DMS53 treated with DMSO at 0.1 percent for 48 hours (cell line): ENCODE results near the gene ARHGAP10.
A peak's percentile ranks its signal among the peaks of the same experiment; 100 is the strongest.
"Not testable (repeated sequence)": the region's sequence is repeated elsewhere in the genome, so short reads cannot be mapped to it uniquely, and the experiment has no call there.

ENCODE experiments used
- DNase-seq: peaks from one replicate; lab custom pipeline; 2025; ENCODE audit not compliant: unreplicated experiment; lab: John Stamatoyannopoulos, UW

The ARHGAP10 gene

GRCh38 chr4:147891476-147892115 is 159.7 kb downstream of the ARHGAP10 start:
- no peak for DNase-seq

DNA sequence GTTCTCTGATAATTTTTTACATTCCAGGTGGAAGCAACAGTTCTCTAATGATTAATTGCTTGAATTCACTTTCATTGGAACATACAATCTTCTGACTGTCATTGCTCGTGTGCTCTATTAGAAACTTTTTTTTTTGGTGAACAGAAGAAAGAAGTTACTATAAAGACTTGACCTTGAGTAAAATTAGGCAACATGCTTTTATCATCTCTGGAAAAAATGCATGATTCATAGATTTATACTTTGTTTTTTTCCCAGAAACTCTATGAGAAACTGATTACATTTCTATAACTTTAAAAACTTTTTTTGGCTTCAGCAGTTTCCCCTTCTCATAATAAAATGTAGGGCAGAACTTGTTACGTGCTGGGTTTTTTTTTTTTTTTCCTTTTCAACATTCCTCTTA is 167.6 kb downstream of the ARHGAP10 start:
- no peak for DNase-seq

GRCh38 chr4:147901388-147901787 is 169.5 kb downstream of the ARHGAP10 start:
- DNase-seq: no peak

DNA sequence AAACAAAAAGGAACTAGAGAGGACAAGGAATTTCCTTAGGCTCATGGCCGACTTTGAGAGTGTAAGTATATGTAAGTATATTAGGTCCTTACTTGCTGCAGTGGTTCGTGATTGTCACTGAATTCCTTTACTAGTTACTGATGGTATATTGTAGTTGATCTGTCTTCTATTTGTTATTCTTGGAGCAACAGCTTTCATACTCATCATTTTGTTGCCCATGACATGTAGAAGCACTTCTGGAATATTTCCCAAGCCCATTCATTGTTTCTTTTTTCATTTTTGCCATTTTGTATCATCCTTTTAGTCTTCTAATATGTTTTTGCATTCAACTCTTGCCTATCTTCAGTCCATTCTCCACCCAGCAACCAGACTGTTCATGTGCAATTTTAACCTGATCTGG is 170.0 kb downstream of the ARHGAP10 start:
- no peak for DNase-seq

GRCh38 chr4:147909225-147909624 is 177.3 kb downstream of the ARHGAP10 start:
- DNase-seq: no peak

- no peak for DNase-seq
Measured at GRCh38 chr4:147910315-147910714, 178.4 kb downstream of the ARHGAP10 start.

GRCh38 chr4:147912106-147912505 is 180.2 kb downstream of the ARHGAP10 start:
- not testable (repeated sequence) for DNase-seq

- DNase-seq: no peak
Measured at GRCh38 chr4:147913137-147913536, 181.2 kb downstream of the ARHGAP10 start.

- no peak for DNase-seq
Measured at GRCh38 chr4:147916351-147916750, 184.5 kb downstream of the ARHGAP10 start.

GRCh38 chr4:147923381-147923780 is 191.5 kb downstream of the ARHGAP10 start:
- no peak for DNase-seq

GRCh38 chr4:147923854-147924253 is 192.0 kb downstream of the ARHGAP10 start:
- DNase-seq: no peak

- DNase-seq: peak; percentile 10
Measured at GRCh38 chr4:147924604-147925412, 192.9 kb downstream of the ARHGAP10 start.

- DNase-seq: peak; percentile 12
Measured at GRCh38 chr4:147927377-147928137, 195.7 kb downstream of the ARHGAP10 start.

DNA sequence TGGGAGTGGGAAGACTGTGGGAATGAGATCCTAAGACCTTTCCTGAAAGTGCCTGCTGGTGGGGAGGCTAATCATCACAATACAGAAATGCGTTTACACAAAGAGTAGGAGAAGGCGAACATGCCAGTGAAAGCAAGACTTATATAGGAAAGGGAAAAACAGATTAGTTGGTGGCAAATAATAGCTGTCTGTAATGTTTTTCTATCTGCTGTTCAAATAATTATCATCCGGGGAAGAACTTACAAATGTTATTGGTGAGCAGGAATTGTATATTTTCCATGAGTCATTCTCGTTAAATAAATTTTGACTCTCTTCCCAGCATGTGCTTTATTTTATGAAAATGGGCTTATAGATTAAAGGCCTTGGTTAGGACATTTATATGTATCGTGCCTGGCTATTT is 196.5 kb downstream of the ARHGAP10 start:
- peak; percentile 63 for DNase-seq

DNA sequence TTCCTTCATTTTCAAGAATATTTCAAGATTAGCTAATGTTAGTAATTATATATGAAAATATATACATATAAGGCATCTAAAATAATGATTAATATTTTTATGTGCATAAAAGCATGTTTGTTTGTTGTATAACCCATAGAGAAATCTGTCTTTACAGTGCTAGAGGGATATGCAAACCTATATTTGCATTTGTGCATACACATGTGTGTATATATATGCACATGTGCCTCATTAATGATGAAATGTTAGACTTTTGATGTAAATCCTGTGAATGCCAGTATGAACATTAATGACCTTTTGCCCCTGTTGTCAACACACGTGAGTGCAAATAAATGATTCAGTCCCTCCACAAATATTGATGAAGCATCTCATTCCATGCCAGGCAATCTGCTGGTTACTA is 197.9 kb downstream of the ARHGAP10 start:
- peak; percentile 22 for DNase-seq

GRCh38 chr4:147933316-147933715 is 201.4 kb downstream of the ARHGAP10 start:
- DNase-seq: no peak

DNA sequence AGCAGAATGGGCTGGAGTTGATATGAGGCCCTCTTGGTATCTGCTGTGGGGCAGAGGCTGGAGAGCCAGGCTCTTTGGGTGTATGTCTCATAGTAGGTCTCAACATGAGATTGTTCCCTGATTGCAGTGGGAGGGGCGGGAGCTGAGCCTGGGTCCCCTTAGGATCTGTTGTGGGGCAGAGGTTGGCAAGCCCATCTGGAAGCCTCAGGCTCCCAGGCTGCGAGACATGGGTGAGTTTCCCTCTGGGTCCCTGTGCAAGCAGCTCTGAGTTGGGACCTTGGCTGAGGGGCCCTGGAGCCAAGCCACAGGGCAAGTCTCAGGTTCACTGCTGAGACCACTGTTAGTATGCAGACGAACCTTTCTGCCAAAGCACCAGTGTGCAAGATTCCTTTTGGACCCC is 201.9 kb downstream of the ARHGAP10 start:
- no peak for DNase-seq

GRCh38 chr4:147938496-147938895 is 206.6 kb downstream of the ARHGAP10 start:
- no peak for DNase-seq

DNA sequence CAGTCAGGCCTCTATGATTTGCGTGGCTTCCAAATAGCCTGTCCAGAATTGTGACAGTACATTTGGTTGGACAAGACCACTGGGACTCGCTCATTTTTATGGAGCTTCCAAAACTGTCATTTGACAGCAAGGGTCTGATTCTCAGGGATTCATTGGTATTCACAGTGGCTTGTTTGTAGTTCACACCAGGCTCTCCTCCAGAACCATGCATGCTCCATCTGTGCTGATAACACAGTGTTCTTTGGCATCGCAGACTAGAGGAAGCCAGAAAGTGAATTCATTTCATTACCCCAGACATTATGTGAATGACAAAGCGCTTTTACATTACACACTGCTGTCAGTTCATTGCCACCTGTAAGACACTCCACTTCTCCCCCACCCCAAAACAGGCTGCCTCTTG is 208.3 kb downstream of the ARHGAP10 start:
- DNase-seq: no peak

DNA sequence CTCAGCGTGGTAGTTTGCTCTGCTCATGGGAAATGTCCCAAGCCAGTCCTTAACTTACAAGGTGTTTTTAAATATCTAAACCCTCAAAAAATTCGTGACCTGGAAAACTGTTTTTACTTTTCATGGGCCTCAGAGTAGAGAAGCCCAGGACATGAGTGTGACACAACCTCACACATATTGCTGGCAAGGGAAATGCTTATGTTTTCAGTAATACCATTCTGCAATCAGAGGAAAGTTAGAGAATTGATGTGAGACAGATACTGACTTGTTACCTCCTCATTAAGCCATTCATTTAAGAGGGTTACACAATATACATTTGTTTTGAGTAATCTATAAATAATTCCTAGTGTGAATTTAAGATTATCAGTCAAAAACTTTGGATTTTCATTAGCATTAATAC is 209.5 kb downstream of the ARHGAP10 start:
- DNase-seq: no peak

DNA sequence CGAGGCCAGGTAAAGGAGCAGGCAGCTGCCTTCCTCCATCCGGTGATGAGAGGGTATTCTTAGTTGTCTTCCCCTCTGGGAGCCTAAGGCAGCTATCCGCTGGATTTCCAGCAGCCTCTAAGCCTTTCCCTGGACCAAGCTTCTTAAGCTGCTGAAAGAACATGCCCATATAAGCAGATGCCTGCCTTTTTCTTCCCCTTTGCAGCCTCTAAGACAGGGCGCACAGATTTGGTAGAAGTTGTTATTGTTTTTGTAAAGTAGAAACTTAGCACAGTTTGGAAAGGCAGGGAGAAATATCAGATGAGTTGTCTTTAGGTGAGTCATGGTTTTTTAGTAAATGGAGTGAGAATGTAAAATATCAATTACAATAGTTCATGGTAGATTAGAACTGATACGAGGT is 210.8 kb downstream of the ARHGAP10 start:
- no peak for DNase-seq

GRCh38 chr4:147943159-147943638 is 211.3 kb downstream of the ARHGAP10 start:
- no peak for DNase-seq
